Measurements from ENCODE around the gene PHACTR4.
"Not testable (repeated sequence)": the region's sequence is repeated elsewhere in the genome, so short reads cannot be mapped to it uniquely, and the experiment has no call there.

Gene PHACTR4

GRCh38 chr1:28535180-28535579 is 165.6 kb downstream of the PHACTR4 start:
- DNase-seq, result no peak

- no peak for DNase-seq
Observed at GRCh38 chr1:28537457-28538199, 168.1 kb downstream of the PHACTR4 start.

- DNase-seq, result no peak
Observed at GRCh38 chr1:28538286-28538685, 168.7 kb downstream of the PHACTR4 start.

- no peak for DNase-seq
Observed at GRCh38 chr1:28540651-28541050, 171.1 kb downstream of the PHACTR4 start.

- DNase-seq, result not testable (repeated sequence)
Observed at GRCh38 chr1:28541414-28542015, 172.0 kb downstream of the PHACTR4 start.

- DNase-seq, result no peak
Observed at GRCh38 chr1:28545246-28545628, 175.7 kb downstream of the PHACTR4 start.

GRCh38 chr1:28548318-28548717 is 178.8 kb downstream of the PHACTR4 start:
- DNase-seq, result no peak

Data from NCI-H524 treated with DMSO at 0.1 percent for 48 hours (cell line).